Measurements from ENCODE around the gene DMD.

DNA sequence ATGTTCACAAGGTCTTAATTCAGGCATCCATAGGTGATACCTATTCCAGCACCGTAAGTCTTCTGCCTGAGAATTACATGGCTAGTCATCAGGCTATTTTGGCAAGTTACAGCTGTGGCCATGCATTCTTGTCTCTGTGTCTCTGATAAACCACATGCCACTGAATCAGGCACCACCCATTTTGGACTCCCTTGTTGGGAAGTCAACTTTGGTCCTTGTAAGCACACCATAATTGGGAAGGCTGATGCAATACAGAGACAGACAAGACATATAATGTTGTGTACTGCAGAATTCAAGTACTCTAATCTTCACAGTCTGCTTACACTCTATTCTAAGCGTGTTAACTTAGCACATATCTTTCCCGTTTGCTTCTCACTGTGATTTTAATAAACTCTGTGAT lies 1655.8 kb downstream of the DMD start:
- TF ChIP-seq, protein P1, sequence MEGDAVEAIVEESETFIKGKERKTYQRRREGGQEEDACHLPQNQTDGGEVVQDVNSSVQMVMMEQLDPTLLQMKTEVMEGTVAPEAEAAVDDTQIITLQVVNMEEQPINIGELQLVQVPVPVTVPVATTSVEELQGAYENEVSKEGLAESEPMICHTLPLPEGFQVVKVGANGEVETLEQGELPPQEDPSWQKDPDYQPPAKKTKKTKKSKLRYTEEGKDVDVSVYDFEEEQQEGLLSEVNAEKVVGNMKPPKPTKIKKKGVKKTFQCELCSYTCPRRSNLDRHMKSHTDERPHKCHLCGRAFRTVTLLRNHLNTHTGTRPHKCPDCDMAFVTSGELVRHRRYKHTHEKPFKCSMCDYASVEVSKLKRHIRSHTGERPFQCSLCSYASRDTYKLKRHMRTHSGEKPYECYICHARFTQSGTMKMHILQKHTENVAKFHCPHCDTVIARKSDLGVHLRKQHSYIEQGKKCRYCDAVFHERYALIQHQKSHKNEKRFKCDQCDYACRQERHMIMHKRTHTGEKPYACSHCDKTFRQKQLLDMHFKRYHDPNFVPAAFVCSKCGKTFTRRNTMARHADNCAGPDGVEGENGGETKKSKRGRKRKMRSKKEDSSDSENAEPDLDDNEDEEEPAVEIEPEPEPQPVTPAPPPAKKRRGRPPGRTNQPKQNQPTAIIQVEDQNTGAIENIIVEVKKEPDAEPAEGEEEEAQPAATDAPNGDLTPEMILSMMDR (IDR thresholded peaks at IDR 0.05) = no peak
- TF ChIP-seq POLR2A (IDR thresholded peaks at IDR 0.05) (no peak), EP300 (IDR thresholded peaks at IDR 0.05) (no peak)

Data from ovary (tissue), 3 donors.